Smooth muscle cell of the brain vasculature (primary cell): ENCODE results near the gene ABCB10.
"Not testable (repeated sequence)": the region's sequence is repeated elsewhere in the genome, so short reads cannot be mapped to it uniquely, and the experiment has no call there.

Source experiments
- DNase-seq: peaks from one replicate; pipeline ENCODE4 v3.0.0-alpha.2; 2012; ENCODE audit warnings: low read depth, low spot score

Gene ABCB10

GRCh38 chr1:229475859-229476258 lies 82.6 kb downstream of the ABCB10 start:
- DNase-seq: not testable (repeated sequence)

GRCh38 chr1:229474509-229474908 lies 84.0 kb downstream of the ABCB10 start:
- no peak for DNase-seq

- DNase-seq: no peak
Measured at GRCh38 chr1:229471175-229471574, 87.3 kb downstream of the ABCB10 start.

GRCh38 chr1:229470406-229471043 lies 88.0 kb downstream of the ABCB10 start:
- no peak for DNase-seq

- no peak for DNase-seq
Measured at GRCh38 chr1:229466887-229467286, 91.6 kb downstream of the ABCB10 start.
